ENCODE data around the gene MYZAP. TPM values are rescaled to one million over a fixed set of nuclear protein-coding genes. Genes with fewer than 3 reads are reported as not detected.

The MYZAP gene
- total RNA-seq, 1 donor = 0.43 TPM

- DNase-seq (ENCODE audit: low read depth) = no peak
- no peak overlapping the region for H3K4me3 ChIP-seq (ENCODE audit: low read depth, low read length)
- no peak for TF ChIP-seq CTCF (IDR thresholded peaks at IDR 0.05; ENCODE audit: insufficient read depth, low read depth, low read length)
Measured at GRCh38 chr15:57690341-57690966, 98.8 kb downstream of the MYZAP start.

- DNase-seq (ENCODE audit: low read depth) = no peak
- TF ChIP-seq CTCF (IDR thresholded peaks at IDR 0.05; ENCODE audit: insufficient read depth, low read depth, low read length) = no peak
- no peak overlapping the region for H3K4me3 ChIP-seq (ENCODE audit: low read depth, low read length)
Measured at GRCh38 chr15:57691082-57691481, 99.4 kb downstream of the MYZAP start.

- peak; percentile 62 for DNase-seq (ENCODE audit: low read depth)
- H3K4me3 ChIP-seq (ENCODE audit: low read depth, low read length) = no peak overlapping the region
- no peak for TF ChIP-seq CTCF (IDR thresholded peaks at IDR 0.05; ENCODE audit: insufficient read depth, low read depth, low read length)
Measured at GRCh38 chr15:57692709-57693108, 101.0 kb downstream of the MYZAP start.

GRCh38 chr15:57694279-57694678, 102.6 kb downstream of the MYZAP start:
- H3K4me3 ChIP-seq (ENCODE audit: low read depth, low read length) = no peak overlapping the region
- peak; percentile 74 for DNase-seq (ENCODE audit: low read depth)
- TF ChIP-seq CTCF (IDR thresholded peaks at IDR 0.05; ENCODE audit: insufficient read depth, low read depth, low read length) = no peak

- DNase-seq (ENCODE audit: low read depth) = no peak
- no peak for TF ChIP-seq CTCF (IDR thresholded peaks at IDR 0.05; ENCODE audit: insufficient read depth, low read depth, low read length)
Measured at GRCh38 chr15:57696146-57696545, 104.4 kb downstream of the MYZAP start.

GRCh38 chr15:57697588-57697987, 105.9 kb downstream of the MYZAP start:
- peak; percentile 69 for DNase-seq (ENCODE audit: low read depth)
- TF ChIP-seq CTCF (IDR thresholded peaks at IDR 0.05; ENCODE audit: insufficient read depth, low read depth, low read length) = no peak
- H3K4me3 ChIP-seq (ENCODE audit: low read depth, low read length) = no peak overlapping the region

More at GRCh38 chr15:57696146-57696545, 104.4 kb downstream of the MYZAP start:
- no peak overlapping the region for H3K4me3 ChIP-seq (ENCODE audit: low read depth, low read length)

- DNase-seq (ENCODE audit: low read depth) = no peak
- no peak for TF ChIP-seq CTCF (IDR thresholded peaks at IDR 0.05; ENCODE audit: insufficient read depth, low read depth, low read length)
- H3K4me3 ChIP-seq (ENCODE audit: low read depth, low read length) = no peak overlapping the region
Measured at GRCh38 chr15:57698243-57698642, 106.5 kb downstream of the MYZAP start.

Data from fibroblast of villous mesenchyme (primary cell).